Measurements from ENCODE around the gene TMEM232.

Gene TMEM232

GRCh38 chr5:110594866-110595265 lies 131.6 kb downstream of the TMEM232 start:
- H3K4me3 ChIP-seq (replicated peaks; ENCODE audit: low read depth, low read length): no peak overlapping the region
- TF ChIP-seq CTCF (IDR thresholded peaks at IDR 0.05; ENCODE audit: low read length, missing control alignments): no peak
- no peak for DNase-seq (ENCODE audit: low read depth)

- DNase-seq (ENCODE audit: low read depth): peak; percentile 36
- peak; percentile 53 for TF ChIP-seq CTCF (IDR thresholded peaks at IDR 0.05; ENCODE audit: low read length, missing control alignments)
- H3K4me3 ChIP-seq (replicated peaks; ENCODE audit: low read depth, low read length): no peak overlapping the region
Observed at GRCh38 chr5:110590187-110590586, 136.3 kb downstream of the TMEM232 start.

GRCh38 chr5:110588286-110588980 lies 138.0 kb downstream of the TMEM232 start:
- H3K4me3 ChIP-seq (replicated peaks; ENCODE audit: low read depth, low read length): no peak overlapping the region
- DNase-seq (ENCODE audit: low read depth): no peak
- TF ChIP-seq CTCF (IDR thresholded peaks at IDR 0.05; ENCODE audit: low read length, missing control alignments): no peak

- DNase-seq (ENCODE audit: low read depth): no peak
- no peak overlapping the region for H3K4me3 ChIP-seq (replicated peaks; ENCODE audit: low read depth, low read length)
- TF ChIP-seq CTCF (IDR thresholded peaks at IDR 0.05; ENCODE audit: low read length, missing control alignments): no peak
Observed at GRCh38 chr5:110580625-110581024, 145.8 kb downstream of the TMEM232 start.

- DNase-seq (ENCODE audit: low read depth): no peak
- TF ChIP-seq CTCF (IDR thresholded peaks at IDR 0.05; ENCODE audit: low read length, missing control alignments): no peak
- H3K4me3 ChIP-seq (replicated peaks; ENCODE audit: low read depth, low read length): no peak overlapping the region
Observed at GRCh38 chr5:110572729-110573128, 153.7 kb downstream of the TMEM232 start.

GRCh38 chr5:110562191-110562590 lies 164.3 kb downstream of the TMEM232 start:
- TF ChIP-seq CTCF (IDR thresholded peaks at IDR 0.05; ENCODE audit: low read length, missing control alignments): no peak
- no peak overlapping the region for H3K4me3 ChIP-seq (replicated peaks; ENCODE audit: low read depth, low read length)
- DNase-seq (ENCODE audit: low read depth): no peak

GRCh38 chr5:110561510-110561909 lies 165.0 kb downstream of the TMEM232 start:
- H3K4me3 ChIP-seq (replicated peaks; ENCODE audit: low read depth, low read length): no peak overlapping the region
- DNase-seq (ENCODE audit: low read depth): no peak
- no peak for TF ChIP-seq CTCF (IDR thresholded peaks at IDR 0.05; ENCODE audit: low read length, missing control alignments)
